Measurements from ENCODE around the gene MAFG.
"Not testable (repeated sequence)": the region's sequence is repeated elsewhere in the genome, so short reads cannot be mapped to it uniquely, and the experiment has no call there.

The MAFG gene

DNA sequence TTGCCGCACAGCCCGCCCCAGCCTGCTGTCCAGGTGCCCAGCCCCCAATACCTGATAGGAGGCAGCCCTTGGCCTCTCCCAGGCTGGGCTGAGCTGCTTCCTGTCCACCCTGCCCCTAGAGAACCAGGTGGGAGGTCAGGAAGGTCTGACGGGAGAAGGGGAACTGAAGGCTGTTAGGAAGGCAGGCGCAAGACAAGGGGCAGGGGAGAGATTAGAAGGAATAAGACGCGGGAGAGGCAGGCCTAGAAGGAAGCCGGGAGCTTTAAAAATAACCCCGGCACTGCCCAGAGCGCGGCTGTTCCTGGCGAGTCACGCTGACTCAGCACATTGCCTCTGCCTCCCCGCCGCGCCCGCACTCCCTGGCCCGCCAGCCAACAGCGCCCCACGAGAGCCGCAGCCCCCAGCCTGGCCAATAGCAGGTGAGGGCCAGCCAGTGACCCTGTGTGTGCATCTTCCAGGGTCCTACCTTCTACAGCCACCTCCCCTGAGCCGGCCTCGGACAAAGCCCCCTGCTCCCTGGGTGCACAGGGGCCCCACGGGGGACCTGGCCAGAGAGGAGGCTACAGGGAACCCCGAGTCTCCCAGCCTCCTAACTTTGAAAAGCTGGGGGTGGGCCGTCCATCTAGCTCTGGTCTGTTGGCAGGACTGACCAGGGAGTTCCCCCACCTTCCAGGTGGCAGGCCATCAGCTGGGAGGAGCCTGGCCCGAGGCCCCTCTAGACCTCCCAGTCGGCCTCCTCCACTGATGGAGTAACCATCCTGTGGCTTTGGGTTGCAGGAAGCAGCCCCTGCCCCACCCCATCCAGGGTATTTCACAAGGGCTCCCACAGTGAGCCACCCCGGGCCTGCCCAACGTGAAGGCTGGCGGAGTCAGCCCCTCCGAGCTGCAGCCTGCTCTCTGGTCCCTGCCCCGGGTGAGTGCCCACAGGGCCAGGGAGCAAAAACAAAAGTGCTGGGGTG, 4.0 kb downstream of the MAFG start:
- peak; percentile 93 for DNase-seq (ENCODE audit: low spot score)

DNA sequence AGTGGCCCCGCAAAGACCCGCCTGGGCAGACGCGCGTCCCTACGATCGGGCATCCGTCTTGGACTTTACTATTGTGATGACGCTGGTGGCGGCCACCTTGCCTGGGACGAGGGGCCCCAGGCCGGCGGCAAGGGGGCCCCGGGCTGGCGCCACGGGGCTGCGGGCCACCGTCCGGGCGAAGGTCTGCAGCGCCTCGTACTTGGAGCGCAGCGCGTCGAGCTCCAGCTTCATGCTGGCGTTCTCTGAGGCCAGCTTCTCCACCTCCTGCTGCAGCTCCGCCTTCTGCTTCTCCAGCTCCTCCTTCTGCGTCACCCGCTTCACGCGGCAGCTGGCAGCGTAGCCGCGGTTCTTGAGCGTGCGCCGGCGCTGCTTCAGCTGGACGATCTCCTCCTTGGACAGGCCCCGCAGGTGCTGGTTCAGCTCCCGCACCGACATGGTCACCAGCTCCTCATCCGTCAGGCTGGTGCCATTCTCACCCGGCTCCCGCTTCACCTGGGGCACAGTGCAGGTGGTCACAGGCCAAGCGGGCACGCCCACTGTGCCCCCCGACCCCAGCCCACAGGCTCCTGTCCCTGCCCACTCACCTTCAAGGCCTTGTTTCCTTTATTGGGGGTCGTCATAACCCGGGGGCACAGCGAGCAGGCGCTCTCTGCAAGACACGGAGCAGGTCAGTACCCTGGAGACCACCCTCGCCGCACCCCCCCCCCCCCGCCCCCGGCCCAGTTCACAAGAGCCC, 4.8 kb downstream of the MAFG start:
- DNase-seq (ENCODE audit: low spot score), result peak; percentile 36

DNA sequence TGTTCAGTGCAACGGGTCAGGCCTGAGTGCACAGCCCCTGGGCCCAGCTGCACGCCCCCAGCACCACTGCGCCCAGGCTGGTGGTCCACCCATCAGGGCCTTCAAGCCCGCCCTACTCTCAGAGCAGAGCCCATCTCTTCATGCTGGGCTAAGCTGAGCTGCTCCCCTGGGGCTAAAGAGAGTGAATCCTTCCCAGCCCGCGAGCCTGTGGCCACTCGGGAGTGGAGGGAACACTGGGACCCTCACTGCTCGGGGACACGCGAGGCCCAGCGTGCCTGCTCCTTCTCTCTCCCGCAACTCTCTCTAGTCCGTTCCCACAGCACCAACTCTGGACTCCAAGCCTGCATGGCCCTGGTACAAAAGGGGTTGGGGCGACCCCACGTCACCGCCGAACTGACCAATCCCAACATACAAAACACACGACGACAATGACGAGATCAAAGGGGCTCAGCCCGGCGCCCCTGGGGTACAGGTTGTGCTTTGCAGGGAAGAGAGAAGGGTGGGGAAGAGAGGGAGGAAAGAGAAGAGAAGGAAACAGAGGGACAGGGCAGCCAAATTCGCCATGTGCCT, 5.5 kb downstream of the MAFG start:
- no peak for DNase-seq (ENCODE audit: low spot score)

- no peak for DNase-seq (ENCODE audit: low spot score)
Observed at GRCh38 chr17:81921537-81921862, 6.0 kb downstream of the MAFG start.

DNA sequence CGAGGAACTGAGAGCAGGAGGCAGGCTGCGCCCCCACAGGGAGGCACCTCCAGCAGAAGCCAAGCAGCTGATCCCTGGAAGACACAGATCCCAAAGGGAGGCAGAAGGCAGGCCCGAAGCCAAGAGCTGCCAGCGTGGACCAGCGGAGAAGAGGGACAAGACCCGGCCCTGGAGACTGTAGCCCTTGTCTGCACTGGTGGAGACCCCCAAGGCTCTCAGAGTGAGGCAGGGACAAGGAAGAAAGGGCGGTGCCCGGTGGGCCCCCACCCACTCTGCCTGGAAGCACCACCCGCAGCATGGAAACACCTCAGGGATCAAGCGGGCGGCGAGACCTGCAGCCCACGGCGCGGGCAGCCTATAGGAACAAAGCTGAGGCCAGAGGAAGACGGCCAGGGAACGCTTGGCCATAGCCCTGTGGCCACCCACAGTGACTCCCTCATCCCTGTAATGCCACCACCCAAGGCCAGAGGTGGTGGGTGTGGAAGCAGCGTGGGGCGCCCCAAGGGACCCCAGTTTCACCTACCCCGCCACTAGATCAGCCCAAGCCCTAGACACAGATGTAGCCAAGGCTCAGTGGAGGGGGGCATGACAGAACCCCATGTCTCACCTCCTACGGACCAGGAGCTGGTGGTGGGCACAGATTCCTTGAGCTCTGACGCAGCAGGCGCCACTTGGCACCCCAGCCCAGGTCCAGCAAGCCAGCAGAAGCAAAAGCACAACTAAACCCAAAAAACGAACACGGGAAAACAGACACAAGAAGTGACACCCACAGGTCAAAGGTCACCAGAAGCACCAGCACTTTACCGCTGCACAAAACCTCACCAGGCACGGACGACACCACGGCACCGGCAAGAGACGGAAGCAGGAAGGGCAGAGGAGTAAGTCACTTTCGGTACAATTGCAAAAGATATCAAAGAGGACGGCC, 6.7 kb downstream of the MAFG start:
- no peak for DNase-seq (ENCODE audit: low spot score)

DNA sequence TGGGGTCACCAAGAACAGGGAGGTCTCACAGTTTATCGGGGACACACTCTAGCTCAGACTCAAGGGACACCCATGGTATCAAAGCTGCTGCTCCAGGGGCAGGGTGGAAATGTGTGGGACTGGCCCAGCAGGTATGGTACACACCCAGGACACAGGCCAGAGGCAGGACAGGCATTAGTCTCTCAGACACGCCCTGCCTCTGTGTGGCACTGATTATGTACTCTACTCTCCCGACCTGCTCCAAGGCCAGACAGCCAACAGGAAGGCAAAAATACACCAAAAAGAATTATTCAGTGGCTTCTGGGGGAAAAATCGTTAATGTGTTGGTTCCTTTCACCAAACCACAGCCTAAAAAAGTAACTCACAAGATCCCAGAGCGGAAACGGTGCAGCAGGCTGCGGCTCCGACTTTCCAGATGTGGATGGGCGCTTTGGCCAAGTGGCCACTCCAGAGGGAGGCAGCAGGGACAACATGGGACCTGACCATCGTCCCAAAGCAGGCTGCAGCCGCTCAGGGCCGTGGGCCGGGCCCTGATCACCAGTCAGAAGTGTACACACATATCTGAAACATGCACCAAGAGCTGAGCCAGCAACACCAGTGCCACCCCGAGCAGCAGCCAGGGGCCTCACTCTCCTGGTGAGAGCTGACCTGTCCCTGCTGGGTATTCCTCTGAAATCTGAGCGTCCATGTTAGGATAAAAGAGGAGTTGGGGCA, 8.5 kb downstream of the MAFG start:
- DNase-seq (ENCODE audit: low spot score), result peak; percentile 68

DNA sequence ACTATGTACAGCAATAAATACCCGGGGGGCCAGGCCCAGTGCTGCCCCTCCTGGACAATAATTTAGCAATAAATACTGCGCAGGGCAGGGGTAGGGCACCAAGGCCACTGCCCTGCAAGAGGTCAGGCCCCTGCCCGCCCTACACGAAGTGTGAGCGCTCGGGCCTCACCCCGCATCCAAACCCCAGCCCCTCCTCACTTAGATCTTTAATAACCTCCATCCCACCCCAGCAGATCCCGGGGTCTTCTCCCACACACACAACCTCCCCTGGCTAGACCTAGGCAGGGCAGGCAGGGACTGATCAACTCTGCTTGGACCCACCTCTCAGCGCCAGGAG, 9.2 kb downstream of the MAFG start:
- not testable (repeated sequence) for DNase-seq (ENCODE audit: low spot score)

- peak; percentile 88 for DNase-seq (ENCODE audit: low spot score)
Observed at GRCh38 chr17:81917565-81918332, 9.8 kb downstream of the MAFG start, which contains the start of gene SIRT7. SIRT7 (minus strand) TSS chr17:81918176; CDS start chr17:81918131, 45 bp downstream.

GRCh38 chr17:81916234-81917001, 11.1 kb downstream of the MAFG start:
- peak; percentile 68 for DNase-seq (ENCODE audit: low spot score)

DNA sequence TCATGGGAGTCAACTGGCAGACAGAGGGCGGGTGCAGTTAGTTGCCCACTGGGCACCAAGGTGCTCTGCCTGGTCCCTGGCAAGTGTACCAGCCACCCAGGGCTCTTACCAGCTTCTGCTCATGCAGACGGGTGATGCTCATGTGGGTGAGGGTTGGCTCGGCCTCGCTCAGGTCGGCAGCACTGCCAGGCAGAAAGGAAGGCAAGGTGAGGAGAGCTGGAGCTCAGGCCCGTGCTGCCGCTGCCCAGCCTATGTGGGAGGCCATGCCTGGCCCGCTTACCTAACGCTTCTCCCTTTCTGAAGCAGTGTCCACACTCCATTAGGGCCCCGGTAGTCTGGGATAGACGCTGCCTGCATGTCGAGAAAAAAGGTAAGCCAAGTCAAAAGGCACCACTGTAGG, 12.2 kb downstream of the MAFG start:
- no peak for DNase-seq (ENCODE audit: low spot score)

- no peak for DNase-seq (ENCODE audit: low spot score)
Observed at GRCh38 chr17:81914103-81914850, 13.3 kb downstream of the MAFG start.

DNA sequence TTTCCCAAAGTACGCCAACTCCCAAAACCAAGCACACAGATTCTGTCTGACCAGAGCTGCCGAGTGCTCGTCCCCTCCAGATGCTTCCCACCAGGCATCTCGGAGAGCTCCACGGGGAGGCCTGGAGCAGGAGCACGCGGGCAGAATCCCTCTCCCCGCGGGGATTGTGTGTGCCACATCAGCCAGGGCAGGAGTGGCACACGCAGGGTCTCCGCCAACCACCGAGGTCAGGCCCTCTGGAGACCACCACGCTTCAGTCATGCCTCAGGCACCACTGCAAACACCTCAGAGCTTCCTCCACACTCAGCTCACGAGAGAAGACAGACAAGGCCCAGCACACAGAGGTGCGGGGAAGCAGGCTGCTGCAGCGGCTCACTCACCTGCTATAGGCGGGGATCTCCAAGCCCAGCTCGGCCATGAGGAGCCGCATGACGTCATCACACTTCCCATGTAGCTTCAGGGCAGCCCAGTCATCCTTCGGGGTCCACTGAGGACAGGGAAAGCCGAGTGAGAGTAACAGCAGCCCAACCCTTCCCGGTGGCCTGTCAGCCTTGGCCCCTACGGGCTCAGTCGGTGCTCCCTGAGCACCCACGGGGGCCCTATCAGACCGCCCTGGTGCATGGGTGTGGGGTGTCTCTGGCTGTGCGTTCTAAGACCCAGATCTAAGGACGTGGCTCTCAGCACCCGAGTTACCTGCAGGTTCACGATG, 14.0 kb downstream of the MAFG start:
- no peak for DNase-seq (ENCODE audit: low spot score)

GRCh38 chr17:81912441-81913309, 14.9 kb downstream of the MAFG start:
- peak; percentile 39 for DNase-seq (ENCODE audit: low spot score)

DNA sequence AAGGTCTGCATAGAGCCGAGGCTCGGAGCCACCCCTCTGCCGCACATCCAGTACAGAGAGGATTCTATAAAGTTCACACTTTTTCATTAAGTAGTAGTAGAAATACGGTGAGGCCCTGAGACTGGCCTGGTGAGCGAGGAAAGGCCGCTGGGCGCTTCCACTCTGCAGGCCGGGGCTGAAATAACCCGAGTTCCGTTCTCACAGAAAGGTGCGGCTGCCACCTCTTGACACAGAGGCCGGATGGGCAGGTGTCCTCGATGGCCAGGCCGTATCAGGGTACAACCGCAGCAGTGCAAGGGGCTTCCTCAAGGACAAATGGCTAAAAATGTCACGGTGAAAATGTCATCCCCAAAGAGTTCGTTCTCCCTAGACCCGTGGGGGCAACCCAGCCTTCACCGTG, 15.6 kb downstream of the MAFG start:
- DNase-seq (ENCODE audit: low spot score), result no peak

- DNase-seq (ENCODE audit: low spot score), result peak; percentile 92
Observed at GRCh38 chr17:81911277-81911961, 16.1 kb downstream of the MAFG start, which contains the start of gene PCYT2. PCYT2 (minus strand) TSS chr17:81911399; CDS start chr17:81911355, 44 bp downstream.

- DNase-seq (ENCODE audit: low spot score), result no peak
Observed at GRCh38 chr17:81910840-81911276, 16.7 kb downstream of the MAFG start.

All from hematopoietic multipotent progenitor cell treated with erythropoietin and hydrocortisone succinate and interleukin-3 and kit ligand, for 15 days (in vitro differentiated cells).